ENCODE measurements around the gene TIMM44.
"Not testable (repeated sequence)": the region's sequence is repeated elsewhere in the genome, so short reads cannot be mapped to it uniquely, and the experiment has no call there.

The TIMM44 gene

DNA sequence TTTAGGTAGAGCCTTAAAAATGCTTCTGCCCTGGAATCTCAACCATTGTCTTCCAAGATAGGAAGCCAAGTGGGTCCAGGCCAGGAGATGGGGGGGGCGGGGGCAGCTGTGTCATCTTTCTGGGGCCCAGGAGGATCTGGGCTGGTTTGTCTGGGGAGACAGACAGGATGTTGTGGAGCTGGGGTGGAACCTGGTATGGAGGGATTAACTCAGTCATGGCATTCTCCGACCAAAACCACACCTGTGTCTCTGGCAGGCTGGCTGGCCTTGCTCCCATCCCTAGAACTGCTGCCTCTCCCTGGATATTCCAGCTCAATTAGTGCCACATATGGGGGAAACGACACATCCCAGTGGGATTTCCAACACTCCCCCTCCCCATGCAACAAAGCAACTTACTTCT lies 42.5 kb downstream of the TIMM44 start:
- no peak for DNase-seq (ENCODE audit: low read depth in 2 of 2)

DNA sequence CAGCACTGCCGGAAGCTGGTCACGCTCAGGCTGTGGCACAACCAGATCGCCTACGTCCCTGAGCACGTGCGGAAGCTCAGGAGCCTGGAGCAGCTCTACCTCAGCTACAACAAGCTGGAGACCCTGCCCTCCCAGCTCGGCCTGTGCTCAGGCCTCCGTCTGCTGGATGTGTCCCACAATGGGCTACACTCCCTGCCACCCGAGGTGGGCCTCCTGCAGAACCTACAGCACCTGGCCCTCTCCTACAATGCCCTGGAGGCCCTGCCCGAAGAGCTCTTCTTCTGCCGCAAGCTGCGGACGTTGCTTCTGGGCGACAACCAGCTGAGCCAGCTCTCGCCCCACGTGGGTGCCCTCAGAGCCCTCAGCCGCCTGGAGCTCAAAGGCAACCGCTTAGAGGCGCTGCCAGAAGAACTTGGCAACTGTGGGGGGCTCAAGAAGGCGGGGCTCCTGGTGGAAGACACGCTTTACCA lies 43.0 kb downstream of the TIMM44 start:
- no peak for DNase-seq (ENCODE audit: low read depth in 2 of 2)

DNA sequence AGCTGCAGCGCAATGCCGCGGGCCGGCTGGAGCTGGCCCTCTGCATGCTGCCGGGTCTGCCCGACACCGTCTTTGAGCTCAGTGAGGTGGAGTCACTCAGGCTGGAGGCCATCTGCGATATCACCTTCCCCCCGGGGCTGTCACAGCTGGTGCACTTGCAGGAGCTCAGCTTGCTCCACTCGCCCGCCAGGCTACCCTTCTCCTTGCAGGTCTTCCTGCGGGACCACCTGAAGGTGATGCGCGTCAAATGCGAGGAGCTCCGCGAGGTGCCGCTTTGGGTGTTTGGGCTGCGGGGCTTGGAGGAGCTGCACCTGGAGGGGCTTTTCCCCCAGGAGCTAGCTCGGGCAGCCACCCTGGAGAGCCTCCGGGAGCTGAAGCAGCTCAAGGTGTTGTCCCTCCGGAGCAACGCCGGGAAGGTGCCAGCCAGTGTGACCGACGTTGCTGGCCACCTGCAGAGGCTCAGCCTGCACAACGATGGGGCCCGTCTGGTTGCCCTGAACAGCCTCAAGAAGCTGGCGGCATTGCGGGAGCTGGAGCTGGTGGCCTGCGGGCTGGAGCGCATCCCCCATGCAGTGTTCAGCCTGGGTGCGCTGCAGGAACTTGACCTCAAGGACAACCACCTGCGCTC lies 43.6 kb downstream of the TIMM44 start:
- no peak for DNase-seq (ENCODE audit: low read depth in 2 of 2)

DNA sequence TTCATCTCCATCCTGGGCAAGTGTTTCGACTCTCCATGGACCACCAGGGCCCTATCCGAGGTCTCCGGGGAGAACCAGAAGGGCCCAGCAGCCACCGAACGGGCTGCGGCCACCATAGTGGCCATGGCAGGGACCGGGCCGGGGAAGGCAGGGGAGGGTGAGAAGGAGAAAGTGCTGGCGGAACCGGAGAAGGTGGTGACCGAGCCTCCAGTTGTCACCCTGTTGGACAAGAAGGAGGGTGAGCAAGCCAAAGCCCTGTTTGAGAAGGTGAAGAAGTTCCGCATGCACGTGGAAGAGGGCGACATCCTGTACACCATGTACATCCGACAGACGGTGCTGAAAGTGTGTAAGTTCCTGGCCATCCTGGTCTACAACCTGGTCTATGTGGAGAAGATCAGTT lies 44.5 kb downstream of the TIMM44 start:
- DNase-seq (ENCODE audit: low read depth in 2 of 2), result no peak

DNA sequence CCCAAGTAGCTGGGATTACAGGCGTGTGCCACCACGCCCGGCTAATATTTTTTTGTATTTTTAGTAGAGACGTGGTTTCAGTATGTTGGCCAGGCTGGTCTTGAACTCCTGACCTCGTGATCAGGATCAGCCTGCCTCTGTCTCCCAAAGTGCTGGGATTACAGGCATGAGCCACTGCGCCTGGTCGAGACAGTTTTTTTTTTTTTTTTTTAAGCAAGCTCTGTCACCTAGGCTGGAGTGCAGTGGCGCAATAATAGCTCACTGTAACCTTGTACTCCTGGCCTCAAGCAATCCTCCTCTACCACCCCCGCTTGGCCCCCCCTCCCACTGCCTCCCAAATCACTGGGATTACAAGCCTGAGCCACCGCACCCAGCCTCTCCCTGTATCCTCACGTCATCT lies 46.2 kb downstream of the TIMM44 start:
- DNase-seq (ENCODE audit: low read depth in 2 of 2), result no peak

DNA sequence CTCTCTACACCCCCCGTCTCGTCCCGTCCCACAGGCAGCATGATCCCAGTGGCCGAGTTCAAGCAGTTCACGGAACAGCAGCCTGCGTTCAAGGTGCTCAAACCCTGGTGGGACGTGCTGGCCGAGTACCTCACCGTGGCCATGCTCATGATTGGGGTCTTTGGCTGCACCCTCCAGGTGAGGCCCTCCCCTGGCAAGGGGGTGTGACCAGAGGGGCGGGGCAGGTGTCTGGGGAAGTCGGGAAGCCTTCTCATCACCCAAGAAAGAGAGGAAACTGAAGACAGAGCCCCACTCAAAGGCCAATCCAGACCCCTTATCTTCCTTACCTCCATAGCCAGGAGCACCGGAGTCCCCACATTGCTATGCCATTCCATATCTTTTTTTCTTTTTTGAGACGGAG lies 47.9 kb downstream of the TIMM44 start:
- no peak for DNase-seq (ENCODE audit: low read depth in 2 of 2)

DNA sequence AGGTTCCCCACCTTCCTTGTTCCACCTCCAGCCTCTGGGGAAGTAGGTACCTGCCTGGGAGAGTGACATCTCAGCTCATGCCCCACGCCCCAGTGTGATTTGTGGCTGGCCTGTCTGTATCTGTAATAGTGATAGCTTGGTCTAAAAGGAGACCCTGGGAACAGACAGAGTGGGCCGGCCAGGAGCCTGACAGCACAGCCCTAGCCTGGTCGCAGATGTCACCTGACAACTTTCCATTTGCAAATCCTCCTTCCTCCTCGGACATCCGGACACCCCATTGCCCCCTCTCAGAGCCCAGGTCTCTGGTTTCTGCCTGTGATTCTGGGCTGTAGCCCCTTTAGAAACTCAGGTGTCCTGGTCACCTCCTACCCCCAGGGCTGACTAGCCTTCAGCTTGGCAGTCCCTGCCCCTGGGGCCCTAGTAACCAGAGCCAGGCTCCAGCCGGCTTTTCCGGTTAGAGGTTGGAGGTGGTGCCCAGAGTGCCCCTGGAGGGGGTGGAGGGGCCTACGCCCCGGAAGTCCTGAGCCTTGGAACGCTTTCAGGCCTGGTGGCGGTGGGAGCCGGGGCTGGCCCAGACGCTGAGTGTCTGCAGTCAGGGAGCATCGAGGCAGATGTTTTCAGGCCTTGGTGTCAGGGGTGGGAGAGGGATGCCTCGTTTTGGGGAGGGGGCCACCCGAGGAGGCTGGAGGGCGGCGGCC lies 48.7 kb downstream of the TIMM44 start:
- DNase-seq (ENCODE audit: low read depth in 2 of 2), result no peak

DNA sequence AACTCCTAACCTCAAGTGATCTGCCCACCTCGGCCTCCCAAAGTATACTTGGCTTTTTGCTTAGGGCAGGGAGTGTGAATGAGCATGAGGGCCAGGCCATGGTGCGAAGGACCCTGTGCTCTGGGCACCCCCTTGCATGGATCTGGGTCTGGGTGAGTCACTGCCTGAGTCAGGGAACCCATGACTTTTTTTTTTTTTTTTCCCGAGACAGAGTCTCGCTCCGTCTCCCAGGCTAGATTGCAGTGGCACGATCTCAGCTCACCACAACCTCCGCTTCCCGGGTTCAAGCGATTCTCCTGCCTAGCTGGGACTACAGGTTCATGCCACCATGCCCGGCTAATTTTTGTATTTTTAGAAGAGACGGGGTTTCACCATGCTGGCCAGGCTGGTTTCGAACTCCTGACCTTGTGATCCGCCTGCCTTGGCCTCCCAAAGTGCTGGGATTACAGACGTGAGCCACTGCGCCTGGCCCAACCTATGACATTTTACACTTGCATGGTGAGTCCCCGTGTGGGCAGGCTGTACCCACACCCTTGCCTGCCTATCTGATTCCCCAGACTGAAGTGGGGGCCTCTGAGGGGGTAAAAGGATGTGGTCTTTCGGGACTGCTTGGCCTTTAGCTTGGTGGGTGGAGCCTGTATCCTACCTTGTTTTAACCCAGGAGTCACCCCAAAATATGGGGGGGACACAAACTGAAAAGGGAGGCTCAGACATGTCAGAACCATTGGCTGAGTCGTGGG lies 49.9 kb downstream of the TIMM44 start:
- not testable (repeated sequence) for DNase-seq (ENCODE audit: low read depth in 2 of 2)

DNA sequence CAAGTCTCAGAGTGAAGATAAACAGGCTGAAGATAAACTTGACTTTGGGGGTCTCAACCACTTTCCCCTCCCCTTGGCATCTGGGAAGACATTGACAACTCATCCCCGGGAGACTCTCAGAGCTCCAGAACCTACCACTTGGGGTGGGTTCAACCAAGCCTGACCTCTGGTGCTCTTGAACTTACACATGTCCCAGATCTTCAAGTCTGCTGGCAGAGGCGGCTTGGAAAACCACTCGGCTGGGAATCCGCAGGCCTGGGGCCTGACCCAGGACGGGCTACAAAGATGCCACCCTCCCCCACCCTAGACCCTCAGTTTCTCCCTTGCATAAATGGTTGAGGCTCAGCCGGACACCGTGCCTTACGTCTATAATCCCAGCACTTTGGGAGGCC lies 54.6 kb downstream of the TIMM44 start:
- no peak for DNase-seq (ENCODE audit: low read depth in 2 of 2)

DNA sequence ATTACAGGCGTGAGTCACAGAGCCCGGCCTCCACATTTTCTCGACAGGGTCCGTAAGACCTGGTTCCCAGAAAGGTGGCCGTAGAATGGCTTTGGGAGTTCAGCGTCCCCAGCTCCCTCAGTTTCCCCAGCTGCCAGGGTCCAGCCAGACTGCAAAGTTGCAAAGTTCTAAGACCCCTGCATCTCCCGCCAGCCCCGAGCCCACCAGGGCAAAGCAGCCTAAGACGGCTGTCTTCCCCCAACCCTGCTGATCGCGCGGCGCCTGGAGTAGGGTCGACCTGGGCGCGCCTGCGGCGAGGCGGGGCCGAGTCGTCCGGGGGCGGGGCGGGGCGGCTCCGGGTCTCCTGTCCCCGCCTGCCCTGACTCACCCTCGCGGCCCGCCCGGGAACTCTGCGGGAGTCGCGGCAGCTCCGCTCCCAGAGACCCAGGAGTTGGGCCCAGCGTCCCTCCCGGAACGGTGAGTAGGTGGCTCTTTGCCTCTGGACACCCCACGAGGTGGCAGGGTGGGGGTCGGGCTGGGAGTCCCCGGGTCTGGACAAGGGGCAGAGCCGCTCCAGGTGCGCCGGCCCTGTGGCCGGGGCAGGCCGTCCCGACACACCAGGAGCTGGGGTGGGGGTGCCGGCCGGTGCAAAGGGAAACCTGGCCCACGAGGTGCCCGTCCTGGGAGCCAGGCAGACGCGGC lies 55.2 kb downstream of the TIMM44 start, which contains the start of gene LRRC8E:
TSS of gene LRRC8E (plus strand) at position 366 of the 681 bp plus-strand sequence. CDS start 7,094 bp downstream, outside the sequence.
- no peak for DNase-seq (ENCODE audit: low read depth in 2 of 2)

DNA sequence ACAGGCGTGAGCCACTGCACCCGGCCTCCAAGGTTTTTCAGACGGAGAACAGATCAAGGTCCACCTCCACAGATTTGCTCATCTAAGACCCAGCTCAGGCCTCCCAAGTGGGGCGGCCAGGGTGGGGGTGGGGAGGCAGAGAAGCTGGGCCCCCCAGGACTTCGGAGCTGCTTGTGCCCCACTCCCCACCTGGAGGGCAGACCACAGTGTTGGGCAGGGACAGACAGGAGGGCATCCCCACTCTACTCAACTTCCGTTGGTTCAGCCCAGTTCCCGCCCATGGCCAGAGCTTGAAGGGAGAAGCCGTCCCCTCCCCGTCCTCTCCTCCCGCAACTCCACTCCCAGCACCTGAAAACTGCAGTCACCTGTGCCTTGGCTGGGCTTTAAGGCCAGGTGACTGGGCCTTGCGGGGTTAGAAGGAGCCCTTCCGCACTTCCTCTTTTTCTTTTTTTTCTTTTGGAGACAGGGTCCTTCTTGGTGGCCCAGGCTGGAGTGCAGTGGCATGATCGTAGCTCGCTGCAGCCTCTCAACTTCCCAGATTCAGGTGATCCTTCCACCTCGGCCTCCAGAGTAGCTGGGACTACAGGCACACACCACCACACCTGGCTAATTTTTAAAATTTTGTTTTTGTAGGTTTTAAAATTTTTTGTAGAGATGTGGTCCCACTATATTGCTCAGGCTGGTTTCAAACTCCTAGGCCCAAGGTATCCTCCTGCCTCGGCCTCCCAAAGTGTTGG lies 55.9 kb downstream of the TIMM44 start:
- no peak for DNase-seq (ENCODE audit: low read depth in 2 of 2)

DNA sequence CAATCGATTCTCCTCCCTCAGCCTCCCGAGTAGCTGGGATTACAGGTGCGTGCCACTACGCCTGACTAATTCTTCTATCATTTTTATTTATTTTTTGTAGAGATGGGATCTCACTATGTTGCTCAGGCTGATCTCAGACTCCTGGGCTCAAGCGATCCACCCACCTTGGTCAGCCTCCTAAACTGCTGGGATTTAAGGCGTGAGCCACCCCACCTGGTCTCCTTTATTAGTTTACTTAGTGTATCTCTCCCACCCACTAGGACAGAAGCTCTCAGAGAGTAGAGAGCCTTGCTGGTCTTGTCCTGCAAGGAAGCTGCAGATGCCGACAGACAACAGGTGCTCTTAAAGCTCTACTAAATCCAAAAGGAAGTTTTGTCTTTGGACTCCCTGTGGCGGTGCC lies 57.6 kb downstream of the TIMM44 start:
- DNase-seq (ENCODE audit: low read depth in 2 of 2), result no peak

DNA sequence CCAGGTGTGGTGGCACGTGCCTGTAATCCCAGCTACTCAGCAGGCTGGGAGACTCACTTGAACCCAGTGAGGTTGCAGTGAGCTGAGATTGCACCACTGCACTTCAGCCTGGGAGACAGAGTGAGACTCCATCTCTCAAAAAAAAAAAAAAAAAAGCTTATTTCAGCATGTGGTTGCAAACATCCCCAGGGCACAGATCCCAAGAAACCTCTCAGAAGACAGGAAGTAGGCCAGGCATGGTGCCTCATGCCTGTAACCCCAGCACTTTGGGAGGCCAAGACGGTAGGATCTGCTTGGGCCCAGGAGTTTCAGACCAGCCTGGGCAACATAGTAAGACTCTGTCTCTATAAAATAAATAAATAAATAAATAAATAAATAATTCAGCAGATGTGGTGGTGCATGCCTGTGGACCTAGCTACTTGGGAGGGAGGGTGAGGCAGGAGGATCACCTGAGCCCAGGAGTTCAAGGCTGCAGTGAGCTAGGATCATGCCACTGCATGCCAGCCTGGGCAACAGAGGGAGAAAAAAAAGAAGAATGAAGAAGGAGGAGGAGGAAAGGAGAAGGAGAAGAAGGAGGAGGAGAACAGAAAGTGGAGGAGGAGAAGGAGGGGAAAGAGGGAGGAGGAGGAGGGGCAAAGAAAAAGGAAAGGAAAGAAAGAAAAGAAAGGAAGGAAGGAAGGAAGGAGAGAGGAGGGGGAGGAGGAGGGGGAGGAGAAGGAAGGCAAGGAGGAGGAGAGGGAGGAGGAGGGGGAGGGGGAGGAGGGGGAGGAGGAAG lies 59.5 kb downstream of the TIMM44 start:
- DNase-seq (ENCODE audit: low read depth in 2 of 2), result no peak

DNA sequence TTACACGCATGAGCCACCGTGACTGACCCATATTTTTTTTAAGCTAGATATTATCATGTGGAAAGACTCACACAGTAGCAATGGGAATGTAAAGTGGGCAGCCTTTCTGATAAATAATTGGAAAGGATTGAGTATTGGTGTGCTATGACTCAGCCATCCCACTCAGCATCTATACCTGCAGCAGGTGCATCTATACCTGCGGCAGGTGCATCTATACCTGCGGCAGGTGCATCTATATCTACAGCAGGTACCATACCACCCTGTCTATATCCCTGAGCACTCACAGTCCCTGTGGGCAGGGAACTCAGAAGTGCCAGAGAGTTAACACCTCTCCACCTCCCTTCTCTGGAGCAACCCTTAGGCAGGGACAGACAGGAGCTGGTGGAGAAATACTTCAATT lies 60.4 kb downstream of the TIMM44 start:
- DNase-seq (ENCODE audit: low read depth in 2 of 2), result no peak

DNA sequence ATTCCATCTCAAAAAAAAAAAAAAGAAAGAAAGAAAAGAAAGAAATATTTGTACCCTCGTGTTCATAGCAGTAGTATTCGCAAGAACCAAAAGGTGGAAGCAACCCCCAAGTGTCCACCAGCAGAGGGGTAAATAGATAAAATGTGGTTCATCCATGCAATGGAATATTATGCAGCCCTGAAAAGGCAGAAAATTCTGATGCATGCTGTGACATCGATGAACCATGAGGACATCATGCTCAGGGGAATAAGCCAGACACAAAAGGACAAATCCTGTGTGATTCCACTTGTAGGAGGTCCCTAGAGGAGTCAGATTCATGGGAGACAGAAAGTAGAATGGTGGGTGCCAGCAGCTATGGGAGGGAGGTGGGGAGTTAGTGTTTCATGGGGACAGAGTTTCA lies 61.6 kb downstream of the TIMM44 start:
- no peak for DNase-seq (ENCODE audit: low read depth in 2 of 2)

DNA sequence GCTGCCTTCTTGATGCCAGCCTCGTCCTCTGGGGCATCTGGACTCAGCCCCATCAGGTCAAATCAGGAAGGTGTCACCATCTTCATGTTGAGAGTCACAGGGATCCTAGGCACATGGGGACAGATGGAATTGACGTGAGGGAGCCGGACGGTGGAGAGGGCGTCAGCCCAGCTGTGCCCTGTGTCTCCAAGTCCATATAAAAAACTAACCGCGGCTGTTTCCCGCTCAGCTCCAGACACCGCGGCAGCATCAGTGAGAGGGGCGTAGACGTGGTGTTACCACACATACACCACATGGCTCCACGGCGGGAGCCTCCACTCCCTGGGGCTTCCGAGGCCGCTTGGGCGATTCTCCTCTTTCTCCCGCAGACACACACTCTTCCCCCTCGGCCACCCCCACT lies 63.6 kb downstream of the TIMM44 start:
- DNase-seq (ENCODE audit: low read depth in 2 of 2), result no peak

DNA sequence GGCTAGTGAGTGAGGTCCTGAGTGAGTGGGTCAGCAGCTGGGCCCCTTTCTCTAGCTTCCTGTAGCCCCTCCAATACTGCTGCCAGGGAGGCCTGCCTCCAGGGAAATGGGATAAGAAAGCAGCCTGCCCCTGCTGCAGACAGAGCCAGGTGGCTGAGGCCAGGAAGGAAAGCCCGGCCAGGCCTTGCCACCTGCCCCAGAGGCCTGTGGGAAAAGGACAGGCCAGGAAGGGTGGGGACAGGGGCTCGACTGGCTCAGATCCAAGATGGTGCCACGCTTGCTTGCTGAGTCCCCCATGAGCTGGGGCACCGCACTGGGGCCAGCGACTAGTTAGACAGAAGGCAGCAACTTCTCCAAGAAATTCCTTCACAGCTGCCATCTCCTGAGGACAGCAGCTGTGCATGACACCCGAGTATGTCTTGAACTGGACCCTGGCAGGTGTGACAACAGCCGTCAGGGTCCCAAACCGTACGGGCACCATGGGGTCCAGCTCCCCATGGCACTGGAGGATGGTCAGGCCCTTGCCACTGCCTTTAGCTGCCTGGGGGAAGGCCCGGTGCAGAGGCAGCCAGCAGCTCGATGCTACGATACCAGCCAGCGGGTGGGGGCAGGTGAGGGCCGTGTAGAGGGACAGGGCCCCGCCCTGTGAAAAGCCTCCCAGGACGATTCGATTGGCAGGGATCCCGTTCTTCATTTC lies 64.2 kb downstream of the TIMM44 start:
- DNase-seq (ENCODE audit: low read depth in 2 of 2), result no peak

DNA sequence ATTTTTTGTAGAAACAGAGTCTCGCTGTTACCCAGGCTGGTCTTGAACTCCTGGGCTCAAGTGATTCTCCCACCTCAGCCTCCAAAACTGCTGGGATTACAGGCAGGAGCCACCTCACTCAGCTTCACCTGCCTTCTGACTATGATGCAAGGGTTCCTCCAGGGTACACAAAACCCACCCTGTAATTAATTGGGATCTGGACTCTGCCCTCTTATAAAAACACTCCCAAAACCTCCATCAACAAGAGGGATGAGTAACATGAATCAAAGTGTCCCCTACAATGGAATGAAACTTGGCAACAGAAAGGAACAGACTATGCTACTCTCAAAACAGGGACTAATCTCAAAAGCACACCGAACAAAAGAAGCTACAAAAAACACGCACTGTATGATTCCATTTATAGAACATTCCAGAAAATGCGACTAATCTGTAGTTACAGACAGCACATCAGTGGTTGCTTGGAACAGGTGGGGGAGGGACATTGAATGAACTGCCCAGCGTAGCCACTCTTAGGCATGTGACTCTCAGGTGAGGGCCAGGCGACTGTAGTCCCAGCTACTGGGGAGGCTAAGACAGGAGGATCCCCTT lies 66.1 kb downstream of the TIMM44 start:
- DNase-seq (ENCODE audit: low read depth in 2 of 2), result no peak
